H1 (cell line): ENCODE data around the gene PEX6. TPM values are rescaled to one million over a fixed set of nuclear protein-coding genes. Genes with fewer than 3 reads are reported as not detected.

ENCODE experiments used
- CTCF ChIA-PET: fragments of 300-600 bp; sonication (Branson Sonifier 250); formaldehyde crosslinking; loops from one replicate; lab custom pipeline; 2021; ENCODE audit not compliant: partially characterized antibody; lab: Charles Lee
- POLR2A ChIA-PET: fragments of 300-600 bp; sonication (Branson Sonifier 250); formaldehyde crosslinking; loops from one replicate; lab custom pipeline; 2021; ENCODE audit warnings: inconsistent platforms; ENCODE audit not compliant: partially characterized antibody; lab: Charles Lee
- DNase-seq, 2 experiments: peaks; one replicate each; pipeline versions ENCODE4 v3.0.0 to v3.0.0-alpha.2; 2010 to 2022; ENCODE audit warnings: low spot score in 2 of 2, low read depth in 1 of 2, mixed read lengths in 1 of 2
- FAIRE-seq: peaks from 2 replicates; lab custom pipeline; 2011; peaks lifted over from hg19 to GRCh38; lab: Jason Lieb, UNC
- H2AFZ ChIP-seq: 2 replicates; pipeline ENCODE4 v1.8.1; 2012; ENCODE audit warnings: low read length, inconsistent platforms
- H2AK5ac ChIP-seq: 2 replicates; pipeline ENCODE4 v1.6.1; 2013; ENCODE audit warnings: low read depth, low read length
- H2BK120ac ChIP-seq: replicated peaks from 2 replicates; pipeline ENCODE3; 2013; ENCODE audit warnings: low read depth, low read length, inconsistent platforms
- H2BK12ac ChIP-seq: 2 replicates; pipeline ENCODE4 v1.6.1; 2013; ENCODE audit warnings: low read depth, low read length
- H2BK15ac ChIP-seq: 2 replicates; pipeline ENCODE4 v1.6.1; 2013; ENCODE audit warnings: low read length
- H2BK20ac ChIP-seq: 2 replicates; pipeline ENCODE4 v1.6.1; 2013; ENCODE audit warnings: low read length
- H2BK5ac ChIP-seq: 2 replicates; pipeline ENCODE4 v1.6.1; 2013; ENCODE audit warnings: low read depth, low read length
- H3K14ac ChIP-seq: 2 replicates; pipeline ENCODE4 v1.6.1; 2013; ENCODE audit warnings: inconsistent platforms; ENCODE audit not compliant: insufficient read length
- H3K18ac ChIP-seq: 2 replicates; pipeline ENCODE4 v1.6.1; 2013; ENCODE audit warnings: low read length; ENCODE audit errors: extremely low read depth
- H3K23ac ChIP-seq: 2 replicates; pipeline ENCODE4 v1.6.1; 2013; ENCODE audit warnings: inconsistent platforms; ENCODE audit not compliant: insufficient read length
- H3K23me2 ChIP-seq: 2 replicates; pipeline ENCODE4 v1.6.1; 2013; ENCODE audit warnings: low read depth, low read length
- H3K27ac ChIP-seq: 2 replicates; pipeline ENCODE4 v1.6.1; 2011; ENCODE audit warnings: low read depth, low read length, inconsistent platforms
- H3K27me3 ChIP-seq, 4 experiments: replicated peaks in 1 of 4; 1 replicate in 1 of 4; 2 replicates in 3 of 4; pipeline versions ENCODE4 v1.6.1 to v1.8.1; 2011 to 2013; ENCODE audit warnings: low read length in 3 of 4, mild to moderate bottlenecking in 3 of 4, inconsistent platforms in 2 of 4, mixed read lengths in 2 of 4, moderate library complexity in 1 of 4; ENCODE audit not compliant: control insufficient read depth in 3 of 4, insufficient read depth in 3 of 4; ENCODE audit errors: extremely low read depth in 1 of 4
- H3K36me3 ChIP-seq, 4 experiments: 2 replicates each; pipeline versions ENCODE4 v1.6.1 to v1.8.1; 2011 to 2013; ENCODE audit warnings: mild to moderate bottlenecking in 4 of 4, low read length in 3 of 4, moderate library complexity in 2 of 4, control low read depth in 1 of 4, inconsistent platforms in 1 of 4; ENCODE audit not compliant: insufficient read depth in 4 of 4, control insufficient read depth in 2 of 4
- H3K4ac ChIP-seq: replicated peaks from 2 replicates; pipeline ENCODE3; 2013; ENCODE audit warnings: low read length, low read depth, mixed read lengths, inconsistent platforms; ENCODE audit not compliant: insufficient read length
- H3K4me1 ChIP-seq, 4 experiments: replicated peaks in 1 of 4; 1 replicate in 1 of 4; 2 replicates in 3 of 4; pipeline versions ENCODE4 v1.6.1 to v1.8.1; 2011 to 2013; ENCODE audit warnings: low read length in 3 of 4, inconsistent platforms in 2 of 4, mixed read lengths in 1 of 4; ENCODE audit not compliant: insufficient read depth in 4 of 4, control insufficient read depth in 3 of 4
- H3K4me2 ChIP-seq, 2 experiments: 2 replicates each; pipeline versions ENCODE4 v1.6.1 to v1.8.1; 2011 to 2013; ENCODE audit warnings: low read depth in 2 of 2, low read length in 2 of 2, control low read depth in 1 of 2, inconsistent platforms in 1 of 2, mild to moderate bottlenecking in 1 of 2; ENCODE audit not compliant: insufficient read depth in 1 of 2
- H3K4me3 ChIP-seq, 4 experiments: fragments of 200-600, 300-600 bp in 1 of 4; sonication (generic), shearing (Covaris generic), sonication (Bioruptor Twin) in 1 of 4; 2 replicates each; pipeline versions ENCODE4 v1.5.1 to v1.8.1; 2011 to 2016; ENCODE audit warnings: low read length in 4 of 4, low read depth in 3 of 4, control low read depth in 2 of 4, inconsistent platforms in 2 of 4, mild to moderate bottlenecking in 2 of 4, mixed read lengths in 1 of 4, moderate library complexity in 1 of 4; ENCODE audit not compliant: insufficient read depth in 2 of 4; ENCODE audit errors: extremely low read depth in 1 of 4
- H3K56ac ChIP-seq: replicated peaks from 2 replicates; pipeline ENCODE3; 2013; ENCODE audit warnings: low read depth, mild to moderate bottlenecking, mixed read lengths, low read length, inconsistent platforms; ENCODE audit not compliant: insufficient read length
- H3K79me1 ChIP-seq: 2 replicates; pipeline ENCODE4 v1.6.1; 2013; ENCODE audit warnings: low read depth, low read length, control low read depth
- H3K79me2 ChIP-seq, 2 experiments: 2 replicates each; pipeline versions ENCODE4 v1.6.1 to v1.8.1; 2012 to 2013; ENCODE audit warnings: low read length in 2 of 2, mild to moderate bottlenecking in 2 of 2, inconsistent platforms in 1 of 2; ENCODE audit not compliant: insufficient read depth in 2 of 2, control insufficient read depth in 1 of 2
- H3K9ac ChIP-seq, 4 experiments: replicated peaks in 1 of 4; 1 replicate in 1 of 4; 2 replicates in 3 of 4; pipeline versions ENCODE4 v1.6.1 to v1.8.1; 2011 to 2013; ENCODE audit warnings: low read depth in 3 of 4, low read length in 3 of 4, control low read depth in 2 of 4, mild to moderate bottlenecking in 2 of 4, moderate library complexity in 2 of 4, inconsistent platforms in 1 of 4; ENCODE audit errors: extremely low read depth in 1 of 4
- H3K9me3 ChIP-seq, 2 experiments: 2 replicates each; pipeline versions ENCODE4 v1.6.1 to v1.8.1; 2012 to 2013; ENCODE audit warnings: mild to moderate bottlenecking in 2 of 2, moderate library complexity in 2 of 2, control low read depth in 1 of 2, inconsistent platforms in 1 of 2, low read depth in 1 of 2, low read length in 1 of 2, mixed read lengths in 1 of 2; ENCODE audit not compliant: insufficient read depth in 2 of 2
- H4K20me1 ChIP-seq, 2 experiments: replicated peaks in 1 of 2; 2 replicates each; pipeline versions ENCODE3 to v1.8.1; 2011 to 2013; ENCODE audit warnings: inconsistent platforms in 2 of 2, low read length in 2 of 2, mild to moderate bottlenecking in 1 of 2; ENCODE audit not compliant: insufficient read depth in 2 of 2, control insufficient read depth in 1 of 2
- H4K5ac ChIP-seq: 2 replicates; pipeline ENCODE4 v1.6.1; 2013; ENCODE audit warnings: low read length, low read depth, mixed read lengths, inconsistent platforms; ENCODE audit not compliant: insufficient read length
- H4K8ac ChIP-seq: 2 replicates; pipeline ENCODE4 v1.8.0; 2013; ENCODE audit warnings: mild to moderate bottlenecking, moderate library complexity, low read length, inconsistent platforms; ENCODE audit not compliant: insufficient read depth; ENCODE audit errors: extremely low read depth
- H4K91ac ChIP-seq: replicated peaks from 2 replicates; pipeline ENCODE3; 2013; ENCODE audit warnings: low read length, mixed read lengths, inconsistent platforms; ENCODE audit not compliant: insufficient read length
- BACH1 ChIP-seq: IDR thresholded peaks from 2 replicates; pipeline ENCODE4 v1.6.1; 2012; ENCODE audit warnings: low read length, improper control_type of control experiment
- BRCA1 ChIP-seq: IDR thresholded peaks from 2 replicates; pipeline ENCODE4 v1.6.1; 2012; ENCODE audit warnings: low read depth, low read length, improper control_type of control experiment
- CEBPB ChIP-seq: IDR thresholded peaks from 2 replicates; pipeline ENCODE4 v1.6.1; 2012; ENCODE audit warnings: low read depth, low read length
- JUND ChIP-seq: IDR thresholded peaks from 2 replicates; pipeline ENCODE4 v1.6.1; 2011; ENCODE audit warnings: mild to moderate bottlenecking, improper control_type of control experiment, low read length
- POU5F1 ChIP-seq: IDR thresholded peaks from 2 replicates; pipeline ENCODE4 v1.6.1; 2011; ENCODE audit warnings: low read depth, mild to moderate bottlenecking, low read length, moderate library complexity
- SIRT6 ChIP-seq: IDR thresholded peaks from one replicate; pipeline ENCODE4 v1.7.1; 2012; ENCODE audit warnings: low read length, inconsistent platforms
- SP4 ChIP-seq: IDR thresholded peaks from 2 replicates; pipeline ENCODE4 v1.6.1; 2012; ENCODE audit warnings: low read length, inconsistent platforms
- TAF7 ChIP-seq: optimal IDR thresholded peaks from 2 replicates; pipeline ENCODE3; 2011; ENCODE audit warnings: low read depth, mild to moderate bottlenecking, inconsistent platforms, low read length, moderate library complexity, borderline replicate concordance
- TCF12 ChIP-seq: IDR thresholded peaks from 2 replicates; pipeline ENCODE4 v1.6.1; 2011; ENCODE audit warnings: low read depth, mild to moderate bottlenecking, low read length
- WGBS, 2 experiments: shearing (Covaris generic) in 1 of 2; methylation state at CpG; one replicate each; pipeline versions ENCODE4 v1.1.6 to v1.1.7; 2013 to 2015; ENCODE audit warnings: low lambda C conversion rate in 2 of 2, mixed read lengths in 2 of 2, inconsistent platforms in 1 of 2, low coverage in 1 of 2, missing lambda C conversion rate in 1 of 2; ENCODE audit not compliant: insufficient replicate concordance in 2 of 2, insufficient coverage in 1 of 2, insufficient read length in 1 of 2; ENCODE audit errors: extremely low coverage in 1 of 2, missing lambda C conversion rate in 1 of 2; 5-methylcytosine and 5-hydroxymethylcytosine counted together
- polyA plus RNA-seq, 7 experiments: library from polyadenylated mRNA; depleted of rRNA in 3 of 7; stranded (reverse) in 5 of 7; unstranded in 2 of 7; fragments of >200 nt in 5 of 7; fragments of 200-250 nt in 2 of 7; gene quantifications; 1 replicate in 5 of 7; 2 replicates in 1 of 7; 4 replicates in 1 of 7; pipeline versions ENCODE4 v1.2.1 to v1.2.3, GENCODE V29; 2011 to 2013; ENCODE audit warnings: missing spikeins in 2 of 7, mixed read lengths in 2 of 7
- total RNA-seq: library from RNA; stranded (reverse); fragmentation: NEBNext Ultra II Directional; extraction: Animal tissue kit (Norgen Biotek cat#: 25700); gene quantifications from 2 replicates; pipeline ENCODE4 v1.2.1, GENCODE V29; 2021
- TF ChIP-seq, protein P1 (sequence below): IDR thresholded peaks from 2 replicates; pipeline ENCODE4 v1.6.1; 2012; ENCODE audit warnings: low read length, inconsistent platforms

Gene PEX6
- total and polyA plus RNA-seq, 2 of the 8 experiments (the other 6 are each of a cell fraction or from before 2014, with no cell fraction given), result 6.4 to 12.5 TPM

DNA sequence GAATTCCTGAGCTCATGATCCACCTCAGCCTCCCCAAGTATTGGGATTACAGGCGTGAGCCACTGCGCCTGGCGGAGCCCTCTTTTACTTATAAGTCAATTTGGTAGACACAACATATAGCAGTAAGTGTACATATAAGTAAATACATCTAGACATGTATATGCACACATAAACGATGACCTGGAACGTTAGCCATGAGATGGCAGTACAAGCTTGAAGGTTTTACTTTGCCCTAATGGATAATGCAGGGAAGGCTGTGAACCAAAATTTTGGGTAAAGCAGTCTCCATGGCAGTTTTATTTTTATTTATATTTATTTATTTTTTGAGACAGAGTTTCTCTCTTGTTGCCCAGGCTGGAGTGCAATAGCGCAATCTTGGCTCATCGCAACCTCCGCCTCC is 20.9 kb downstream of the PEX6 start:
- Histone ChIP-seq H3K9me3 (no peaks in the 10 kb centered on the region), H2BK15ac (no peak overlapping the region), H4K5ac (no peak overlapping the region), H2BK12ac (no peak overlapping the region), H2BK120ac (no peak overlapping the region), H3K4me2 (no peak overlapping the region), H4K20me1 (no peaks in the 10 kb centered on the region), H4K8ac (no peak overlapping the region), H3K18ac (no peak overlapping the region), H3K36me3 (no peaks in the 10 kb centered on the region), H2AK5ac (no peak overlapping the region), H3K23ac (no peak overlapping the region), H3K56ac (no peak overlapping the region), H3K79me2 (no peaks in the 10 kb centered on the region), H3K4me1 (peaks cover 0 to 2% (median under 1%) of the 10 kb centered on the region in 4 experiments; a peak in 2 of 7 replicates), H2BK5ac (no peak overlapping the region), H3K79me1 (no peaks in the 10 kb centered on the region), H2BK20ac (no peak overlapping the region), H3K14ac (no peak overlapping the region), H3K23me2 (peaks cover 10% of the 10 kb centered on the region), H4K91ac (no peak overlapping the region), H3K9ac (no peak overlapping the region), H3K27me3 (peaks cover 0 to 13% (median 10%) of the 10 kb centered on the region in 4 experiments; a peak in 5 of 7 replicates), H3K4me3 (no peak overlapping the region), H3K27ac (no peak overlapping the region), H3K4ac (no peak overlapping the region), H2AFZ (no peak overlapping the region)
- DNase-seq (no peak), FAIRE-seq (no peak)
- 92% methylated on average over 8 of the region's 8 CpGs; no CpG with 5 or more reads in 1 of the 2 experiments for WGBS, 2 experiments
- POLR2A ChIA-PET, result interaction anchor here (1.1 kb wide), 1 partner anchor 67 kb away, joined by 3 read pairs; no protein-coding TSS in a partner anchor
- no peak for TF ChIP-seq TAF7
- TF ChIP-seq BRCA1, result no peak
- TF ChIP-seq TCF12, result no peak
- no peak for TF ChIP-seq POU5F1
- TF ChIP-seq, protein P1, sequence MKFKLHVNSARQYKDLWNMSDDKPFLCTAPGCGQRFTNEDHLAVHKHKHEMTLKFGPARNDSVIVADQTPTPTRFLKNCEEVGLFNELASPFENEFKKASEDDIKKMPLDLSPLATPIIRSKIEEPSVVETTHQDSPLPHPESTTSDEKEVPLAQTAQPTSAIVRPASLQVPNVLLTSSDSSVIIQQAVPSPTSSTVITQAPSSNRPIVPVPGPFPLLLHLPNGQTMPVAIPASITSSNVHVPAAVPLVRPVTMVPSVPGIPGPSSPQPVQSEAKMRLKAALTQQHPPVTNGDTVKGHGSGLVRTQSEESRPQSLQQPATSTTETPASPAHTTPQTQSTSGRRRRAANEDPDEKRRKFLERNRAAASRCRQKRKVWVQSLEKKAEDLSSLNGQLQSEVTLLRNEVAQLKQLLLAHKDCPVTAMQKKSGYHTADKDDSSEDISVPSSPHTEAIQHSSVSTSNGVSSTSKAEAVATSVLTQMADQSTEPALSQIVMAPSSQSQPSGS, result no peak
- no peak for TF ChIP-seq JUND
- TF ChIP-seq BACH1, result no peak
- TF ChIP-seq CEBPB, result no peak
- TF ChIP-seq SP4, result no peak
- no peak for TF ChIP-seq SIRT6
- CTCF ChIA-PET, result interaction anchor here (0.7 to 1.8 kb wide), 11 partner anchors 9 to 63 kb away, joined by 3 to 4 read pairs (median 4); partner anchors contain the start of genes PEX6 and RRP36
